SK-N-SH (cell line): ENCODE measurements around the gene KAT5. TPM values are rescaled to one million over a fixed set of nuclear protein-coding genes. Genes with fewer than 3 reads are reported as not detected.
A peak's percentile ranks its signal among the peaks of the same experiment; 100 is the strongest.

Experiments
- CHD2 ChIP-seq: fragments of 150-350 bp; IDR thresholded peaks from 2 replicates; pipeline ENCODE4 v1.6.1; 2018; ENCODE audit warnings: low read length; ENCODE audit not compliant: partially characterized antibody
- ELF1 ChIP-seq: IDR thresholded peaks from 2 replicates; pipeline ENCODE4 v1.4.0; 2012
- EP300 ChIP-seq, 2 experiments: IDR thresholded peaks; 2 replicates each; pipeline versions ENCODE4 v1.4.0 to v1.6.1; 2012; ENCODE audit warnings: borderline replicate concordance in 1 of 2, low read depth in 1 of 2, low read length in 1 of 2
- FOSL2 ChIP-seq: IDR thresholded peaks from 2 replicates; pipeline ENCODE4 v1.4.0; 2012; ENCODE audit warnings: low read depth, mild to moderate bottlenecking, moderate library complexity, borderline replicate concordance
- FOXJ3 ChIP-seq: sonication (generic); formaldehyde crosslinking; IDR thresholded peaks from 2 replicates; pipeline ENCODE4 v1.5.1; 2020; ENCODE audit warnings: mild to moderate bottlenecking, missing genetic modification reagents
- FOXM1 ChIP-seq: IDR thresholded peaks from 2 replicates; pipeline ENCODE4 v1.4.0; 2012; ENCODE audit warnings: low read depth, mild to moderate bottlenecking
- GABPA ChIP-seq: IDR thresholded peaks from 2 replicates; pipeline ENCODE4 v1.4.0; 2012; ENCODE audit warnings: low read depth, mild to moderate bottlenecking
- GATA2 ChIP-seq: sonication (generic); formaldehyde crosslinking; IDR thresholded peaks from 2 replicates; pipeline ENCODE4 v1.5.0; 2020; ENCODE audit warnings: mild to moderate bottlenecking, missing genetic modification reagents
- JUND ChIP-seq: IDR thresholded peaks from 2 replicates; pipeline ENCODE4 v1.4.0; 2012
- MAX ChIP-seq: IDR thresholded peaks from 2 replicates; pipeline ENCODE4 v1.4.0; 2012; ENCODE audit warnings: low read depth
- MEF2A ChIP-seq: IDR thresholded peaks from 2 replicates; pipeline ENCODE4 v1.4.0; 2012; ENCODE audit warnings: low read depth, borderline replicate concordance
- MXI1 ChIP-seq: IDR thresholded peaks from 2 replicates; pipeline ENCODE4 v1.6.1; 2012; ENCODE audit warnings: mild to moderate bottlenecking, low read depth, low read length, improper control_type of control experiment
- NFIC ChIP-seq: IDR thresholded peaks from 2 replicates; pipeline ENCODE4 v1.4.0; 2012; ENCODE audit warnings: borderline replicate concordance
- NRF1 ChIP-seq: IDR thresholded peaks from 2 replicates; pipeline ENCODE4 v1.6.1; 2012; ENCODE audit warnings: low read depth, mild to moderate bottlenecking, low read length
- PBX3 ChIP-seq: IDR thresholded peaks from 2 replicates; pipeline ENCODE4; 2012
- POLR2AphosphoS5 ChIP-seq: IDR thresholded peaks from 2 replicates; pipeline ENCODE4 v1.6.1; 2012; ENCODE audit warnings: low read depth, low read length
- RCOR1 ChIP-seq: fragments of 150-350 bp; IDR thresholded peaks from 2 replicates; pipeline ENCODE4 v1.6.1; 2017; ENCODE audit warnings: antibody characterized with exemption, low read length
- RFX5 ChIP-seq: IDR thresholded peaks from 2 replicates; pipeline ENCODE4 v1.6.1; 2012; ENCODE audit warnings: mild to moderate bottlenecking, improper control_type of control experiment, low read length
- RXRA ChIP-seq: IDR thresholded peaks from 2 replicates; pipeline ENCODE4 v1.4.0; 2012; ENCODE audit warnings: low read depth, mild to moderate bottlenecking, borderline replicate concordance
- SIN3A ChIP-seq: IDR thresholded peaks from 2 replicates; pipeline ENCODE4 v1.6.1; 2012; ENCODE audit warnings: low read depth, mild to moderate bottlenecking, low read length, moderate library complexity, borderline replicate concordance
- SMC3 ChIP-seq: IDR thresholded peaks from 2 replicates; pipeline ENCODE4 v1.6.1; 2012; ENCODE audit warnings: low read depth, low read length, improper control_type of control experiment
- TAF1 ChIP-seq: IDR thresholded peaks from 2 replicates; pipeline ENCODE4 v1.6.1; 2012; ENCODE audit warnings: low read depth, mild to moderate bottlenecking, low read length, moderate library complexity, borderline replicate concordance
- TEAD4 ChIP-seq: IDR thresholded peaks from 2 replicates; pipeline ENCODE4 v1.4.0; 2012; ENCODE audit warnings: mild to moderate bottlenecking, borderline replicate concordance; ENCODE audit not compliant: insufficient read depth
- USF1 ChIP-seq: IDR thresholded peaks from 2 replicates; pipeline ENCODE4 v1.4.0; 2012; ENCODE audit warnings: low read depth, borderline replicate concordance
- ZBTB33 ChIP-seq: IDR thresholded peaks from 2 replicates; pipeline ENCODE4 v1.4.0; 2012; ENCODE audit warnings: low read depth, borderline replicate concordance
- polyA plus RNA-seq, 3 experiments: library from polyadenylated mRNA; depleted of rRNA; stranded (reverse); fragments of >200 nt; gene quantifications; 2 replicates each; pipeline ENCODE4 v1.2.3, GENCODE V29; 2012
- TF ChIP-seq, protein P1 (sequence below): fragments of 150-350 bp; IDR thresholded peaks from 2 replicates; pipeline ENCODE4 v1.6.1; 2017; ENCODE audit warnings: antibody characterized with exemption, low read length, low read depth, borderline replicate concordance

KAT5 gene
- polyA plus RNA-seq, 1 of the 3 experiments (the other 2 are of a cell fraction), result 51.9 TPM

GRCh38 chr11:65662799-65663638 is 49.0 kb upstream of the KAT5 start, which contains the start of gene RELA (continued):
- TF ChIP-seq ZBTB33 (no peak), FOXJ3 (no peak), ELF1 (no peak), MXI1 (peak; percentile 63; the same call in 1 of the 2 replicates), RCOR1 (no peak), GATA2 (CRISPR knock-in tag) (no peak), USF1 (no peak), RXRA (no peak), JUND (0 out of 2 replicates have a peak, but pooled peaks have one; percentile 19), PBX3 (peak; percentile 27; the same call in 1 of the 2 replicates), FOSL2 (peak; percentile 53; the same call in 1 of the 2 replicates), EP300 (IDR thresholded peaks at IDR 0.05; ENCODE audit: borderline replicate concordance in 1 of 2, low read depth in 1 of 2, low read length in 1 of 2) (no peak), FOXM1 (no peak), MEF2A (no peak), TAF1 (peak; percentile 25; the same call in 1 of the 2 replicates), RFX5 (no peak), SIN3A (peak; percentile 38; the same call in 1 of the 2 replicates), NRF1 (peak; percentile 79), POLR2AphosphoS5 (peak; percentile 77; the same call in 1 of the 2 replicates), NFIC (peak; percentile 90), CHD2 (peak; percentile 5), MAX (peak; percentile 27; the same call in 1 of the 2 replicates), TEAD4 (0 out of 2 replicates have a peak, but pooled peaks have one; percentile 34), SMC3 (no peak), GABPA (peak; percentile 37; the same call in 1 of the 2 replicates)
- TF ChIP-seq, protein P1, sequence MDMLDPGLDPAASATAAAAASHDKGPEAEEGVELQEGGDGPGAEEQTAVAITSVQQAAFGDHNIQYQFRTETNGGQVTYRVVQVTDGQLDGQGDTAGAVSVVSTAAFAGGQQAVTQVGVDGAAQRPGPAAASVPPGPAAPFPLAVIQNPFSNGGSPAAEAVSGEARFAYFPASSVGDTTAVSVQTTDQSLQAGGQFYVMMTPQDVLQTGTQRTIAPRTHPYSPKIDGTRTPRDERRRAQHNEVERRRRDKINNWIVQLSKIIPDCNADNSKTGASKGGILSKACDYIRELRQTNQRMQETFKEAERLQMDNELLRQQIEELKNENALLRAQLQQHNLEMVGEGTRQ, result no peak
